AG10803 (cell line): ENCODE data around the gene C1orf115.
"Not testable (repeated sequence)": the region's sequence is repeated elsewhere in the genome, so short reads cannot be mapped to it uniquely, and the experiment has no call there.

Experiments
- DNase-seq: peaks from one replicate; pipeline ENCODE4 v3.0.0; 2010; ENCODE audit warnings: low read depth
- H3K4me3 ChIP-seq: 2 replicates; pipeline ENCODE4 v1.5.1; 2011; ENCODE audit warnings: mild to moderate bottlenecking, low read length, control low read depth
- CTCF ChIP-seq: conservative IDR thresholded peaks from 2 replicates; pipeline ENCODE4 v1.5.1; 2011; ENCODE audit warnings: mild to moderate bottlenecking, low read length, control low read depth, inconsistent platforms

Gene C1orf115

DNA sequence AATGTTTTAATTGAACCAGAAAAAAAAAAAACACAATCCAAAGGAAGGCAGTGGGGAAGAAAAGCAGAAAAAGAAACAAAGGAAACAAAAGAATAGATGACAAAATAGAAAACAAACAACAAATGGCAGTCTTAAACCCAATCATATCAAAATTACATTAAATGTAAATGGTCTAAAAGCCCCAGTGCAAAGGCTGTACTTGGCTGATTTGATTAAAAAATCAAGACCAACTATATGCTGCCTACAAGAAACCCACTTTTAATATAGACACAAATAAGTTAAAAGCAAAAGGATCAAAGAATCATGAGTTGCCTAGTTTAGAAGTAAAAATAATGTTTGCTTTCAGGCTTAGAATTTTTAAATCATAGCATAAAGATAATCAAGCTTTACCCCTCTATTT lies 19.8 kb upstream of the C1orf115 start:
- H3K4me3 ChIP-seq, result no peak overlapping the region
- TF ChIP-seq CTCF, result no peak
- DNase-seq, result no peak

- no peak overlapping the region for H3K4me3 ChIP-seq
- TF ChIP-seq CTCF, result no peak
- no peak for DNase-seq
These were observed 16.2 kb upstream of the C1orf115 start for GRCh38 chr1:220673921-220674320.

GRCh38 chr1:220677251-220677650 lies 12.9 kb upstream of the C1orf115 start:
- DNase-seq, result no peak
- H3K4me3 ChIP-seq, result no peak overlapping the region
- no peak for TF ChIP-seq CTCF

- TF ChIP-seq CTCF, result peak; percentile 88
- peak; percentile 31 for DNase-seq
These were observed 10.0 kb upstream of the C1orf115 start for GRCh38 chr1:220680085-220680687.

DNA sequence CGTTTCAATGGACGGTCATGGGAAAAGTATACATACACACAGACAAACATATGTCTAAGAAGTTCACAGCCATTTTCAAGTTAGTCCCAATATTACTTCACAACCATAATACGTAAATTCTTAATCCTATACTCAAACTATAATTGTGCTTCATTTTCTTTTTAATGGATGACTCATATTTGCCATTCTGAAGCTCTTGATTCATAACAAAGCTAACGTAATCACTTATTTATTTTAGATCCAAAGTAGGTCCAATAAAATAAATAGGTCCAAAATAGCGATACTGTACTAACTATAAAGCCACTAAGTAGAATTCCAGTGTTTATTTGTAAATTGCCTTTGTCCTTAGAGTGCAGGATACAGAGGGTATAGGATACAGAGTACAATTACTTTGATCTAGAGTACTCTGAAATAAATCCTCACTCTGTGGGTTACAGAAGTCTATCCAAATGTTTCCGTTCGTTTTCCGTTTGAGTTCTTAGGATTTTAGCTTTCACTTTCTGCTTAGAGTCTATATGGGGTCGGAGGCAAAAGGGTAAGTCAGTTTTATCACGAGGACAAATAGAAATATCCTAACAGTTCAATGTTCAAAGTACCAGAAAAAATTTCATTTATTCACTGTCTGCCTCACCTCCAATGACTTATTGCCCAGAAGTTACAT lies 8.8 kb upstream of the C1orf115 start:
- DNase-seq, result no peak
- no peak for TF ChIP-seq CTCF
- H3K4me3 ChIP-seq, result 0 out of 2 replicates have a peak overlapping the region, but pooled peaks have one; percentile 15

More at GRCh38 chr1:220680085-220680687, 10.0 kb upstream of the C1orf115 start:
- H3K4me3 ChIP-seq, result no peak overlapping the region

DNA sequence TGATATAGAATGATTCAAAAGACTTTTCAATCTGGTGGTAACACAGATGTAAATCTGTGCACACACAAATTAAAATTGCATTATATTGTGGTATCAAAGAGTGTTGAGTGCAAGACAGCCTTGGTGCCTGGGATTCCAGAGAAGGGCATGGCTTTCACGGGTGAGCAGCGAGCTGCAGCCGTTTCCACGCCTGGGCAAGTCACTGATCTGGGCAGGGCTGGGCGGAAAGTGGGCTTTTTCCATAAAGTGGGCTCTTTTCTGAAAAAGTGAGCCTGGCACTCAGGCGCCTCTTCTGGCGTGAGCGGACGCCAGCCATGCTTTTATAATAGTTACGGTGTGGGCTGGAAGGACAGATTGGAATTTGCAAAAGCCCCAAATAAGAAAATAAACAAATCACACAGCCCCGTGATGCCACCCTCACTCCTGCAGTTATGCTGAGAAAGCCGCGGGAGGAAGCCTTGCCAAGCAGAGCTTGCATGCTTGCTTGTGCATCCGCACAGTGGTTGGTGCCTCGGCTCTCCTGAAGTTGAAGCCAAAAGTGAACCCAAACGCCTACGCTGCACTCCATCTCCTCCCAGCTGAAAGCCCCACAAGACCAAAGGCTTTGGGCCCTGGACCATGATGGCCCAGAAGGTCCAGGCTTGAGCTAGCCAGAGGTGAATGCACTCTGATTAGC lies 7.1 kb upstream of the C1orf115 start:
- DNase-seq, result no peak
- TF ChIP-seq CTCF, result no peak
- H3K4me3 ChIP-seq, result no peak overlapping the region

GRCh38 chr1:220683716-220684115 lies 6.4 kb upstream of the C1orf115 start:
- not testable (repeated sequence) for DNase-seq, H3K4me3 ChIP-seq
